GM21528 (cell line): ENCODE data around the gene ENDOV.

Experiments used
- ATAC-seq: cut with Tn5 transposase; IDR thresholded peaks from one replicate; pipeline ENCODE4 v1.9.1; 2021; ENCODE audit warnings: mild to moderate bottlenecking, moderate library complexity; ENCODE audit not compliant: unreplicated experiment, low FRiP score

The ENDOV gene

DNA sequence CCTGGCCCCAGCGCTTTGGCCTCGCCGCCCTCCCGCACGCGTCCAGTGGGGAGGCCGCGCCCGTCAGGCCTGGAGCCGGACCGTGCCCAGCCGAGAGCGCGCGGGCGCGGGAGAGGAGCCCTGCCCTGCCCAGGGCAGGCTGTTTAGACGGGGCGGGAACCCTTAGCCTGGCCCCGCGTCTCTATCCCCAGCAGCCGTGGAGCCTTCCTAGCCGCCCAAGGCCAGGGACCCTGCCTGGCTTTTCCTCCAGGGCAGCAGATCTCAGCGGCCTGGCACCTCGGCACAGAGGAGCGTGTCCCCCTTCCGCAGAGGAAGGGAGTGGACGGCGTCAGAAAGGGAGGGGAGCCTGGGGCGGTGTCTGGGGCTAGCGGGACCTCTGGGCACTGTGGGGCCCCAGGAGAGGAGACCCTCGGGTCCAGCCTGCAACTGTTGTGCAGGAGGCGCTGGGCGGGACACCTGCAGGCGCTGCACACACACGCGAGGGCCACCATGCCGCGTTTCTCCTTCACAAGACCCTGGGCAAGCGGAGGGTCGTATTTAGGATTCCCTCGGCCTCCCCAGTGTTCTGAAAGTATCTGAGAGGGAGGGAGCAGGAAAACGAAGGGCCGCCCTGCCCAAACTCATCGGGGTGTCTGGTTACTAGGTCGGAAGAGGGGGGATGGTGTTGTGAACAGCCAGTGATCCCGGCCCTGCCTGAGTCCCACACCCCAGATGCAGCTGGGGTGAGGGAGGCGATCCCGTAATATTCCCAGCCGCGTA is 63.7 kb downstream of the ENDOV start:
- ATAC-seq: no peak

DNA sequence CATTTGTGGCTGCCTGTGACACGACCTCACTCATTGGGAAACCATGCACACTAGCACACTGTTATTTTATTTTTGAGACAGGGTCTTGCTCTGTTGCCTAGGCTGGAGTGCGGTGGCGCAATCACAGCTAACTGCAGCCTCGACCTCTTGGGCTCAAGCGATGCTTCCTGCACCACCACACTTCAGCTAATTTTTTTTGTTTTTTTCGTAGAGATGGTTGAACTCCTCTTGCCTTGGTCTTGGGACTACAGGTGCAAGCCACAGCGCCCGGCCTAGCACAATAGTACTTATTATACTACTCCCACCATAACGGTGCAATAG is 64.2 kb downstream of the ENDOV start:
- ATAC-seq: no peak

DNA sequence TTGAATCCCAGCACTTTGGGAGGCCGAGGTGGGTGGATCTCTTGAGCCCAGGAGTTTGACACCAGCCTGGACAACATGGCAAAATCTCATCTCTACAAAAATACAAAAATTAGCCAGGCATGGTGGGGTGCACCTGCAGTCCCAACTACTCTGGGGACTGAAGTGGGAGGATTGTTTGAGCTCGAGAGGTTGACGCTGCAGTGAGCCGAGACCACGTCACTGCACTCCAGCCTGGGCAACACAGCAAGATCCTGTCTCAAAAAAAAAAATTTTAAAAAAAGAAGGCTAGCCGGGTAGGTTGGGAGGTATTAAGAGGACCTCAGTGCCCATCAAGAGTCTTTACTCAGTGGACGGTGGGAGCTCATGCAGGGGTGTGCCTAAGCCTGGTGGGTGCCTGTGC is 65.3 kb downstream of the ENDOV start:
- no peak for ATAC-seq

DNA sequence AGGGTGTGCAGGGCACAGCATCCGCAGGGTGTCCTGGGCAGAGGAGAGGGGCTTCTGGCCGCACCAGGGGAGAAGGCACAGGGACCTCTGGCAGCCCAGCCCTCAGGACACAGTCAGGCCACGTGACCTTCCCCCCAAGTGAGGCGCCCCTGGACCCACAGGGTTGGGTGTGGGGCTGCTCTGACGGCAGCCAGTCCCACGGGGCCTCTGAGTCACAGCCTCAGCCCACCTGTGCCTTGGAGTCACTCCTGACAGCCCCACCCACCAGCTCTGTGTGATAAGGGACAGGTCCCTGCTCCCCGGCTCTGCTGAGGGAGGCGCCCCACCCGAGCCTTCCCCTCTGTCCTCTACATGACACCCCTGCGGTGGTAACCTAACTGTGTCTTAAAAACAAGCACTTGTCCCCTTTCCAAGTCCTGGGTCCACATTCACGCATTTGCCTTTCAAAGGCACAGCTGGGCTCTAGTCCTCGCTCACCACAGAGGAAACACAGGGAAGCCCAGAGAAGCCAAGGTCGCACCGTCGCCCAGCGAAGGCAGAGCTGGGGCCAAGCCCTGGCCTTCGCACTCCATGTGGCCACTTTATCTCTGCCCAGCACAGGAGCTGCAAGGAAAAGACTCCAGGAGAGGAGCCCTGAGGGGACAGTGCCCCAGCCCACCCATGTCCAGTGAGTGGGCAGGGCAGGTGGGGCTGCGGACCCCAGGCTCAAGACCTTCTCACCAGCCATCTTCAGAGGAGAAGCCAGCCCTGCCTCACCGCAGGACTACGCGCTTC is 66.5 kb downstream of the ENDOV start:
- ATAC-seq: no peak

DNA sequence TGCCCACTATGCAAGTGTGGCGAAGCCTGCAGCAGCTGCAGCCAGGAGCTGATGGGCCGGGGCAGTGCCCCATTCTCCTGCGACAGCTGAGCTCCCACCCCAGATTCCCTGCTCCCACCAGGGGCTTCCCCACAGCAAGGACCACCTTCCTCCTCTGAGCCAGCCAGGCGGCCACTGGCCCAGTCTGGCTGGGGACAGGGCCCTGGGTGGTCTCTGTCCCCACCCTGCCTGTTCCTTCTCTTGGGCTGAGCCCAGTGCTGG is 67.0 kb downstream of the ENDOV start:
- ATAC-seq: no peak

DNA sequence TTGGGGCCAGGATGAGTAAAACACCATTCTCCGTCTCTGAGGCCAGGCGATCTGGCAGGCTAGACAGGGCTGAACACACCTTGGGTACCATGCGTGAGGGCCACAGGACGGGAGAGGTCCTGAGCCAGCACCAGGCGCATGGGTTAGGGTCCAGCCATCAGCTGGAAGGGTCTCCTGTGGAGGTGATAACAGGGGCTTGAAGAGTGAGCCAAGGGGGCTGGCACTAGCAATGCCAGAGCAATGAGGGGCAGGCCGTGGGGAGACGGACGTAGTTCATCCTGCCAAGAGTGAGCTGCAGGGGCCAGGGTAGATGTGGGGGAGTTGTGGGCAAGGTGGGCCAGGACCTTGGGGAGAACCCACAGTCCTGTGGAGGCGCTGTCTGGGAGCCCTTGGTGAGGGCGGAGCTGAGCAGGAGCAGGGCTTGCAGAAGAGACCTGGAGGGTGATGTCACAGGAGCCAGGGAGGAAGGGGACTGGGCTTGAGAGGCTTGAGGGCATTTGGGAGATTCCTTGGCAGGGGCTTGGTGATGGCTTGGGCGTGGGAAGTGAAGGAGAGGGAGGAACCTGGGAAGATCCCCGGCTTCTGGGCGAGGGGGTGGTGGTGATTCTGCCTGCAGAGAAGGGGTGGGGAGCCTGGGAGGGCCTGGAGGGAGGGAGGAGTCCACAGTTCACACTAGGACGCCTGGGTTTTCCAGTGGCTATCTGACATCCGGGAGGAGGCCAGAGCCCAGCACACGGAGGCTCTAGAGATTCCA is 67.8 kb downstream of the ENDOV start:
- ATAC-seq: no peak

DNA sequence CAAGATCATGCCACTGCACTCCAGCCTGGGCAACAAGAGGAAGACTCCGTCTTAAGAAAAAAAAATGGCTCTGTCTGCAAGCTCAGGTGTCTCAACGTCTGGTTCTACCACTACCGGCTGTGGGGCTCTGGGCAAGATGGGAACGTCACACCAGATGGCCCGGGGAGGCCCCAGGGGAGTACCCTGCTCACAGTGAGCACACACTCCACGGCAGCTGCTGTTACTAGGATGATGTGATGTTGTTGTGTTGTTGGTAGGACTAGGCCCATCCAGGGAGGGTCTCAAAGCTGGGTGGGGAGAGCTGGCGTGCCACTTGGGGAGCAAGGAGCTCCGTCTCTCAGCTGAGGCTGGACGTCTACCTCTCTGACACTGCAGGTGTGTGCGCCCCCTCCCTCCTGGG is 70.9 kb downstream of the ENDOV start:
- ATAC-seq: no peak

DNA sequence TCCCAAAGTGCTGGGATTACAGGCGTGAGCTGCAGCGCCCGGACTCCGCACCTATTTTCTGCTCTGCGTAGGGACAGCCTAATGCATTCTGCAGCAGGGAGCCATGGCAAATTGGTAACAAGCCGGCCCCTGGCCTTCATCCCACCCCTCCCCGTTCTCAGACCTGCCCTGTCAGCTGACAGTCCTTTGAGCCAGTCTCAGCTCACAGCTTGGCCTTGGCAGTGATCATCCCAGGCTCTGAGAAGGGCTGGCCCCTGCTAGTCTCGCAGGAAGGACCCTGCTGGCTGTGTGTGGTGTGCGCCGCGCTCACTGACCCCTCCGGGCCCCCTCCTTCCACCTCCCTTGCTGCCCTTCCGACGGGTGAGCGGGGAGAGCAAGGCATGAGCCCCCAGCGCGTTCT is 71.7 kb downstream of the ENDOV start:
- ATAC-seq: no peak

DNA sequence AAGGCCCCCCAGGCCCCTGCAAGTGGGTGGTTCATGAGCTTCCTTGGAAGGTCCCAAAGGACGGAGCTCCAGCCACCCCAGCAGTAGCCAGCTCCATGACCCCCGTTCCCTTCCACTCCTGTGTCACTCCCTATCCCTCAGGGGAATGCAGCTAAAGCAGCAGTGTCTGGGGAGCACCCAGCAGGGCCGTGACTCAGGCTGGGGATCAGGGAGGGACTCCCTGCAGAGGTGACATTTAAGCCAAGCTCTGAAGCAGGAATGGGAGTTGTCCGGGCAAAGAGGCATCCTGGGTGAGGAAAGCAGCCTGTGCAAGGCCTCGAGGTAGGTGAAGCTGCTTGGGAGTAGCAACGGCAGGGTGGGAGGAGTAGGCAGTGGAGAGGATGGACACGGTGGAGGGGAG is 72.5 kb downstream of the ENDOV start:
- no peak for ATAC-seq
